Keratinocyte (primary cell): Measurements from ENCODE around the gene VPS35L. TPM values are rescaled to one million over a fixed set of nuclear protein-coding genes. Genes with fewer than 3 reads are reported as not detected.
"Not testable (repeated sequence)": the region's sequence is repeated elsewhere in the genome, so short reads cannot be mapped to it uniquely, and the experiment has no call there.

Experiments used
- DNase-seq: peaks from one replicate; pipeline ENCODE4 v3.0.0-alpha.2; 2011; ENCODE audit warnings: low read depth, missing footprints, low spot score
- FAIRE-seq: peaks from 2 replicates; lab custom pipeline; 2011; peaks lifted over from hg19 to GRCh38; lab: Jason Lieb, UNC
- H2AFZ ChIP-seq: 2 replicates; pipeline ENCODE4 v1.6.0; 2012; ENCODE audit warnings: low read length, control low read depth, inconsistent platforms; ENCODE audit not compliant: control insufficient read depth
- H3K27ac ChIP-seq: 2 replicates; pipeline ENCODE4 v1.5.1; 2011; ENCODE audit warnings: low read length; ENCODE audit not compliant: control insufficient read depth, insufficient read depth
- H3K27me3 ChIP-seq: 3 replicates; pipeline ENCODE4 v1.6.0; 2011; ENCODE audit warnings: low read length; ENCODE audit not compliant: control insufficient read depth, insufficient read depth; ENCODE audit errors: extremely low read depth
- H3K36me3 ChIP-seq, 2 experiments: 2 replicates in 1 of 2; 3 replicates in 1 of 2; pipeline ENCODE4 v1.5.1; 2011; ENCODE audit warnings: low read length in 2 of 2, mild to moderate bottlenecking in 1 of 2; ENCODE audit not compliant: control insufficient read depth in 2 of 2, insufficient read depth in 2 of 2; ENCODE audit errors: extremely low read depth in 1 of 2
- H3K4me1 ChIP-seq: 3 replicates; pipeline ENCODE4 v1.5.1; 2011; ENCODE audit warnings: low read length; ENCODE audit not compliant: control insufficient read depth, insufficient read depth; ENCODE audit errors: extremely low read depth
- H3K4me2 ChIP-seq: 3 replicates; pipeline ENCODE4 v1.6.0; 2011; ENCODE audit warnings: low read depth, low read length; ENCODE audit not compliant: control insufficient read depth, insufficient read depth; ENCODE audit errors: extremely low read depth
- H3K4me3 ChIP-seq, 3 experiments: fragments of 200-600 bp in 1 of 3; sonication (generic) in 1 of 3; 2 replicates in 2 of 3; 3 replicates in 1 of 3; pipeline ENCODE4 v1.5.1; 2011 to 2016; ENCODE audit warnings: low read length in 3 of 3, mild to moderate bottlenecking in 3 of 3, control low read depth in 2 of 3, inconsistent platforms in 1 of 3, low read depth in 1 of 3, mixed read lengths in 1 of 3, mixed run types in 1 of 3, moderate library complexity in 1 of 3; ENCODE audit not compliant: control insufficient read depth in 2 of 3, insufficient read depth in 2 of 3; ENCODE audit errors: extremely low read depth in 1 of 3
- H3K79me2 ChIP-seq: 2 replicates; pipeline ENCODE4 v1.6.0; 2012; ENCODE audit warnings: low read length; ENCODE audit not compliant: control insufficient read depth, insufficient read depth
- H3K9ac ChIP-seq: 3 replicates; pipeline ENCODE4 v1.6.0; 2011; ENCODE audit warnings: low read length; ENCODE audit not compliant: control insufficient read depth, insufficient read depth; ENCODE audit errors: extremely low read depth
- H3K9me1 ChIP-seq: 3 replicates; pipeline ENCODE4 v1.6.0; 2011; ENCODE audit warnings: low read length; ENCODE audit not compliant: control insufficient read depth, insufficient read depth; ENCODE audit errors: extremely low read depth
- H3K9me3 ChIP-seq: 2 replicates; pipeline ENCODE4 v1.5.1; 2012; ENCODE audit warnings: low read depth, low read length; ENCODE audit not compliant: control insufficient read depth
- H4K20me1 ChIP-seq: 3 replicates; pipeline ENCODE4 v1.6.0; 2011; ENCODE audit warnings: low read length; ENCODE audit not compliant: control insufficient read depth, insufficient read depth; ENCODE audit errors: extremely low read depth
- EZH2 ChIP-seq: IDR thresholded peaks from one replicate; pipeline ENCODE4 v1.6.1; 2012; ENCODE audit warnings: inconsistent platforms, mild to moderate bottlenecking, low read length, moderate library complexity
- dilution Hi-C: fragments of 300-500 bp; cut with MboI; formaldehyde crosslinking; loops from one replicate; pipeline ENCODE4 v1.7.0; 2020; ENCODE audit warnings: low sequenced_read_pairs; ENCODE audit not compliant: extremely low pct_ligation_motif_present
- polyA plus RNA-seq, 5 experiments: library from polyadenylated mRNA; depleted of rRNA in 3 of 5; stranded (reverse) in 3 of 5; stranded (forward) in 1 of 5; unstranded in 1 of 5; fragments of >200 nt; gene quantifications; 1 replicate in 1 of 5; 2 replicates in 3 of 5; 3 replicates in 1 of 5; pipeline versions ENCODE4 v1.2.1 to v1.2.3, GENCODE V29; 2011 to 2012; ENCODE audit warnings: missing spikeins in 2 of 5, low read depth in 1 of 5, low replicate concordance in 1 of 5
- TF ChIP-seq, protein P1 (sequence below), 3 experiments: IDR thresholded peaks in 1 of 3; conservative IDR thresholded peaks in 1 of 3; optimal IDR thresholded peaks in 1 of 3; 2 replicates in 2 of 3; 3 replicates in 1 of 3; pipeline versions ENCODE3 to v1.5.1; 2011; ENCODE audit warnings: low read length in 3 of 3, mild to moderate bottlenecking in 3 of 3, moderate library complexity in 2 of 3, control low read depth in 1 of 3, inconsistent platforms in 1 of 3; ENCODE audit not compliant: insufficient read depth in 2 of 3; ENCODE audit errors: extremely low read depth in 1 of 3

VPS35L gene
- polyA plus RNA-seq, 1 donor (not counting 4 experiments of a cell fraction or from before 2014, with no cell fraction given) = 22.1 TPM

DNA sequence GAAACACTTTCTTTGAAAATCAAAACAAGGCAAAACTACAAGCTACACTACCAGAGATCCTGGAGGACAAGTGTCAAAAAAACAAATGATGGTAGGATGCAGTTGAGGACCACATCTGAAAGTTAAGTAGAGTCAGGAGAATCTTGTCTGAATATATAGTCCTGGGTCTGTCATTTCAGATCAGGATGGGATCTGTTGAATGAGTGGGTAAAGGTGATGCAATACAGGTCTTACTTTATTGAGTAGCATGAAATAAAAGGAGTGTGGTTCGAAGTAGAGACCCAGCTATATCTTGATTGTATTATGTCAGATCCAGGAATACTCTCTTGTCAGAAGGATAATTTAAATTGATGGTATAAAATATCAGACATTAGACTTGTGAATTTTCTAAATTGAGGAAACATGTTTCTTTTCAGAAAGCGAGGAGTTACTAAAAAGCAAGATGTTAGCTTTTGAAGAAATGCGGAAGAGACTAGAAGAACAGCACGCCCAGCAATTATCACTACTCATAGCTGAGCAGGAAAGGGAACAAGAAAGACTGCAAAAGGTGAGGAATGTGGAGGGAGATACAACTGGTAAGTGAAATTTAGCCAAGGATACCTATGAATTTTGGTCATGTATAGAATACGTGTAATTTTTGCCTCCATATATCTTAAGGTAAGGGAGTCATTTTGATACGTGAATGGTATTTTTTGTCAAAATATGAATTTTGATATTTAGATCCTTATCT lies 15.1 kb upstream of the VPS35L start:
- dilution Hi-C loops = no loop called here
- TF ChIP-seq, protein P1, sequence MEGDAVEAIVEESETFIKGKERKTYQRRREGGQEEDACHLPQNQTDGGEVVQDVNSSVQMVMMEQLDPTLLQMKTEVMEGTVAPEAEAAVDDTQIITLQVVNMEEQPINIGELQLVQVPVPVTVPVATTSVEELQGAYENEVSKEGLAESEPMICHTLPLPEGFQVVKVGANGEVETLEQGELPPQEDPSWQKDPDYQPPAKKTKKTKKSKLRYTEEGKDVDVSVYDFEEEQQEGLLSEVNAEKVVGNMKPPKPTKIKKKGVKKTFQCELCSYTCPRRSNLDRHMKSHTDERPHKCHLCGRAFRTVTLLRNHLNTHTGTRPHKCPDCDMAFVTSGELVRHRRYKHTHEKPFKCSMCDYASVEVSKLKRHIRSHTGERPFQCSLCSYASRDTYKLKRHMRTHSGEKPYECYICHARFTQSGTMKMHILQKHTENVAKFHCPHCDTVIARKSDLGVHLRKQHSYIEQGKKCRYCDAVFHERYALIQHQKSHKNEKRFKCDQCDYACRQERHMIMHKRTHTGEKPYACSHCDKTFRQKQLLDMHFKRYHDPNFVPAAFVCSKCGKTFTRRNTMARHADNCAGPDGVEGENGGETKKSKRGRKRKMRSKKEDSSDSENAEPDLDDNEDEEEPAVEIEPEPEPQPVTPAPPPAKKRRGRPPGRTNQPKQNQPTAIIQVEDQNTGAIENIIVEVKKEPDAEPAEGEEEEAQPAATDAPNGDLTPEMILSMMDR (optimal IDR thresholded peaks at IDR 0.05 in 1 of 3, IDR thresholded peaks at IDR 0.05 in 1 of 3, conservative IDR thresholded peaks at IDR 0.05 in 1 of 3; ENCODE audit: extremely low read depth in 1 of 3, insufficient read depth in 2 of 3, low read length in 3 of 3) = no peak
- TF ChIP-seq EZH2 = no peak
- DNase-seq = no peak
- no peaks in the 10 kb centered on the region for H3K79me2 ChIP-seq
- no peak for FAIRE-seq
- H3K4me3 ChIP-seq = no peak overlapping the region
- H3K9ac ChIP-seq = no peak overlapping the region
- no peaks in the 10 kb centered on the region for H3K9me3 ChIP-seq
- H3K27ac ChIP-seq = no peak overlapping the region
- no peaks in the 10 kb centered on the region for H3K27me3 ChIP-seq
- no peaks in the 10 kb centered on the region for H4K20me1 ChIP-seq
- H3K4me1 ChIP-seq = no peaks in the 10 kb centered on the region
- no peaks in the 10 kb centered on the region for H3K9me1 ChIP-seq
- H3K36me3 ChIP-seq = peaks cover 2 to 3% of the 10 kb centered on the region in 2 experiments
- H2AFZ ChIP-seq = no peak overlapping the region
- no peak overlapping the region for H3K4me2 ChIP-seq

DNA sequence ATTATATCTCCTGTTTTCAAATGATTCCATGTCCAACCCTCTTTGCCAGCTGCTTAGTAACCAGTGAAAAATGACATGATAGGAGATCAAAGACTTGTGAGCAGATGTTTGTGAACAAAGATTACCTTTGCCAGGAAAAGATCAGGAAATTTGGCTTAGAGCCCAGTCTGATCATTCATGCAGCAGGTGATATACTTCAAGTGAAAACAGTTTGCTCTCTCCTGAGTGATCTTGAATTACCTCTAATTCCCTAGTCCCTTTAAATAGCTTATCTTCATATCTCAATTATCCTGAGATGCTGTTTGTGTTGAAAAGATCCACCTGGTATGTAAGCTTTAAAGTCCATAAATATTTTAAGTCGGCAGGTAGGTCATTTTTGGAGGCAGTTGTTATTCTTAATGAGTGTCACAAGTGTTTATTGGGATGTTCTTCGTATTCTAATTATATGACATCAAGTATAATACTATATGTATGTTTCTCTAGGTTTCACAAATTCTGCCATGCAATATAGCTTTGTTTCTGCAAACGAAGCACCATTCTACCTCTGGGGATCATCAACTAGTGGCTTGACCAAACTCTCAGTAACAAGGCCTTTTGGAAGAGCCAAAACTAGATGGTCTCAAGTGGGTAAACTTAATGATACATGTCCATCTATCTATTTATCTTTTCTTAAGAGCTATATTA lies 13.2 kb upstream of the VPS35L start:
- Histone ChIP-seq H3K4me3 (no peak overlapping the region), H3K9me3 (no peaks in the 10 kb centered on the region), H3K4me1 (no peaks in the 10 kb centered on the region), H3K9ac (no peak overlapping the region), H4K20me1 (no peaks in the 10 kb centered on the region), H3K4me2 (no peak overlapping the region), H3K79me2 (no peaks in the 10 kb centered on the region), H2AFZ (no peak overlapping the region), H3K36me3 (peaks cover 0 to 3% of the 10 kb centered on the region in 2 experiments), H3K27ac (no peak overlapping the region), H3K27me3 (no peaks in the 10 kb centered on the region), H3K9me1 (no peaks in the 10 kb centered on the region)
- DNase-seq (no peak), FAIRE-seq (no peak)
- TF ChIP-seq, protein P1 (optimal IDR thresholded peaks at IDR 0.05 in 1 of 3, IDR thresholded peaks at IDR 0.05 in 1 of 3, conservative IDR thresholded peaks at IDR 0.05 in 1 of 3; ENCODE audit: extremely low read depth in 1 of 3, insufficient read depth in 2 of 3, low read length in 3 of 3) = no peak
- TF ChIP-seq EZH2 = no peak
- dilution Hi-C loops = no loop called here

DNA sequence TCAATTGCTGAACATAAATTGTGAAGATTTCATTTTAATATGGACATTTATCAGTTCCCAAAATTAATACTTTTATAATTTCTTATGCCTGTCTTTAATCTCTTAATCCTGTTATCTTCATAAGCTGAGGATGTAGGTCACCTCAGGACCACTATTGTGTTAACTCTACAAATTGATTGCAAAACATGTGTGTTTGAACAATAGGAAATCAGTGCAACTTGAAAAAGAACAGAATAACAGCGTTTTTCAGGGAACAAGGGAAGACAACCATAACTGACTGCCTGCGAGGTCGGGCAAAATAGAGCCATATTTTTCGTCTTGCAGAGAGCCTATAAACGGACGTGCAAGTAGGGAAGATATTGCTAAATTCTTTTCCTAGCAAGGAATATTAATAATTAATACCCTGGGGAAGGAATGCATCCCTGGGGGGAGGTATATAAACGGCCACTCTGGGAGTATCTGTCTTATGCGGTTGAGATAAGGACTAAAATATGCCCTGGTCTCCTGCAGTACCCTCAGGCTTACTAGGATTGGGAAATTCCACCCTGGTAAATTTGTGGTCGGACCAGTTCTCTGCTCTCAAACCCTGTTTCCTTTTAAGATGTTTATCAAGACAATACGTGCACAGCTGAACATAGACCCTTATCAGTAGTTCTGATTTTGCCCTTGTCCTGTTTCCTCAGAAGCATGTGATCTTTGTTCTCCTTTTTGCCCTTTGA lies 12.1 kb upstream of the VPS35L start:
- H4K20me1 ChIP-seq, H3K4me1 ChIP-seq, H3K36me3 ChIP-seq, H3K4me2 ChIP-seq, H3K79me2 ChIP-seq, H3K9me3 ChIP-seq, FAIRE-seq, H3K27me3 ChIP-seq, DNase-seq, H3K9ac ChIP-seq, dilution Hi-C loops, H2AFZ ChIP-seq, H3K27ac ChIP-seq, H3K9me1 ChIP-seq, H3K4me3 ChIP-seq: not testable (repeated sequence)
